Measurements from ENCODE around the gene PTP4A2. TPM values are rescaled to one million over a fixed set of nuclear protein-coding genes. Genes with fewer than 3 reads are reported as not detected.
A peak's percentile ranks its signal among the peaks of the same experiment; 100 is the strongest.

The PTP4A2 gene
- total RNA-seq, 2 experiments from 2014 or later = 275 to 285 TPM

DNA sequence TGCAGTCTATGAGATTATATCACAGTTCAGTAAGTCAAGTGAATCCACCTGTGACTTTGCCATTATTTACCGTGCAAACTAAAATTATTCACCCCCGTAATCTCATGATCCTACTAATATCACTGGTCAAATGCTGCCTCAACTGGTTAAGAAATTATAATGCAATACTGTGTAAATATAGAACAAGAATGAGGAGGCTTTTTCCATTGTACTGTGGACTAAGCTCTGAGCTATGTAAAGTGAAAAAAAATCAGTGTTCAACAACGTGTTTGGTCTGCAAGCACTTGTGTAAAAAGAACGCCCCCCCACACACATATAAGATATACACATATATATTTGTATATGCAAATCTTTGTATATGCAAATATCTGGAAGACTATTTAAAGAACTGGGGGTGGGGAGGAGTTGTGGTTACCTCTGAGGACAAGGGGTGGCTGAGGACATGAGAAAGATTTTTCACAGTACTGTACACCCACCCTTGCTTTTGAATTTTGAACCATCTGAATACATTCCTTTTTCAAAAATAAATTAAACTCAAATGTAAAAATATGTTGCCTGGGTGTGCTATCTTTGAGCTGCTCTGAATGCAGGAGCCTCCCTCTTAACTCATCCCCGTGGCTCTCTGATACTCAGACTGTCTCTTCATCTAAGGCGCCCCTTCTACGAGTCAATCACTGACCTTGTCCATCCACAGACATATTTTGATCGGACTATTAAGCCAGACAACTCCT lies 57.0 kb downstream of the PTP4A2 start:
- DNase-seq = no peak
- Mint-ChIP-seq H3K36me3 (no peaks in the 10 kb centered on the region), H3K27ac (no peak overlapping the region), H3K4me1 (ENCODE audit: low read depth) (no peaks in the 10 kb centered on the region), H3K9me3 (no peaks in the 10 kb centered on the region), H3K27me3 (no peaks in the 10 kb centered on the region), H3K4me3 (no peak overlapping the region)
- POLR2A ChIA-PET = no interaction called here
- CTCF ChIA-PET = interaction anchor here (1.5 kb wide), 1 partner anchor 65 kb away, joined by 3 read pairs; the partner anchor contains the start of gene SPOCD1
- intact Hi-C loops (cut with micrococcal nuclease) = no loop called here

DNA sequence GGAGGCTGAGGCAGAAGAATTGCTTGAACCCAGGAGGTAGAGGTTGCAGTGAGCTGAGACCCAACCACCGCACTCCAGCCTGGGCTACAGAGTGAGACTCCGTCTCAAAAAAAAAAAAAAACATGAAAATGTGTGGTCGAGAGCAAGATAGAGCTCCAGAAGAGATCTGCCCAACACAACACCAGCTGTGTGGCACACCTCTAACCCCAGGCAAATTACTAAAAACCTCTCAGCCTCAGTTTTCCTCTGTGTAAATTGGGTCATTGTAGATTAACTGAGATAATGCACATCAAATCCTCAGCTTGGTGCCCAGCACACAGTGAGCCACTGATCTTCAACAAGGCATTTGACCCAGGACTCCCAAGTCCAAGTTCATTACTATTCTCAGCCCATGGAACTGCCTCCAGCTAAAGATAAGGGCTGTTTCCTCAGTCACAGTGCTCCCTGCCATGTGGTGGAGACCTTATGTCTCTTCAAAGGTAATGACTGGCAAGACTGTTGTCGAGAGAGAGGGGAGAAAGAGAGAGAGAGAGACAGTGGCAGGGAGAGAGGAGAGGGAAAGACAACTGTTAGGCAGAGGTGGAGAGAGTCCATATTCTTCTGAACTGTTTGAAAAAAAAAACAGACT lies 58.1 kb downstream of the PTP4A2 start:
- no peaks in the 10 kb centered on the region for H3K27me3 Mint-ChIP-seq
- intact Hi-C loops (cut with micrococcal nuclease) = no loop called here
- H3K36me3 Mint-ChIP-seq = no peaks in the 10 kb centered on the region
- ChIA-PET CTCF (interaction anchor here (1.5 kb wide), 1 partner anchor 64 kb away, joined by 3 read pairs; the partner anchor contains the start of gene SPOCD1), POLR2A (no interaction called here)
- no peaks in the 10 kb centered on the region for H3K9me3 Mint-ChIP-seq
- no peaks in the 10 kb centered on the region for H3K4me1 Mint-ChIP-seq (ENCODE audit: low read depth)
- H3K4me3 Mint-ChIP-seq = no peak overlapping the region
- DNase-seq = no peak
- H3K27ac Mint-ChIP-seq = no peak overlapping the region

DNA sequence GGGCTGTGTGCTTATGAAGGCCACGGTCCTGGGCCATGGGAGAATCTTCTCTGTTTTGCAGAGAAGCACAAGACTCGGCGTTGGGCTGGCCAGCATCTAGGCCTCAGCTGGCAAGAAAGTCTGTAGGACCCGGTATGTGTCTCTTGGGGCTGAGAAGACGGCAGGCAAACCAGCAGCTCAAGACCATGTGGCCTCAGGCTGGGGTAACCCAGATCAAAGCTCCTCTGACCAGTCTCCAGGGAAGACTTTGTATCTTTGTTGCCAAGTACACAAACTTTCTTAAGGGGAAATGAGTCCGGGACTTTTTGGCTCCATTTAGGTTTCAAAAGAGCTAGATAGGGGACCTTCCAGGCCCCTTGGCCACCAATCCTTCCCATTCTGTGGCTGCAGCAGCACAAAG lies 60.1 kb downstream of the PTP4A2 start:
- H3K36me3 Mint-ChIP-seq = no peaks in the 10 kb centered on the region
- intact Hi-C loops (cut with micrococcal nuclease) = no loop called here
- no peak overlapping the region for H3K27ac Mint-ChIP-seq
- ChIA-PET POLR2A (interaction anchor here (1.0 kb wide), 1 partner anchor 60 kb away, joined by 4 read pairs; the partner anchor contains the start of gene PTP4A2), CTCF (interaction anchor here (0.6 to 1.2 kb wide), 2 partner anchors 126 to 818 kb away, joined by 3 read pairs; no protein-coding TSS in a partner anchor)
- no peaks in the 10 kb centered on the region for H3K27me3 Mint-ChIP-seq
- no peaks in the 10 kb centered on the region for H3K9me3 Mint-ChIP-seq
- no peak for DNase-seq
- no peak overlapping the region for H3K4me3 Mint-ChIP-seq
- peaks cover 4% of the 10 kb centered on the region for H3K4me1 Mint-ChIP-seq (ENCODE audit: low read depth)

DNA sequence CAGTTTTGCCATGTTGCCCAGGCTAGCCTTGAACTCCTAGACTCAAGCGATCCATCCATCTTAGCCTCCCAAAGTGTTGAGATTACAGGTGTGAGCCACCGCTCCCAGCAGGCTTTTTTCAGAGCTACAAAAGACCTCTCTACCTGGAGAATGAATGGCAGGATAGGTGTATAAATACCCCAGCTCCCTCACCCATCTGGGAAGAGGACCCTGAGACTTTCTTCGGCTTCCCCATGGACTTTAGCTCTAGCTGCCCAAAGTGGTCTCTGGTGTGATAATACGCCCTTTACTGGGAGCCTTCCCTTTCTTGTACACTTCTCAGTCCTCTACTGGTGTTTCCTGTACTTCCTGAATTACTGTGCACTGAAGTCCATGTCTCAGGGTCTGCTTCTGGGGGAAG lies 60.6 kb downstream of the PTP4A2 start:
- H3K4me1 Mint-ChIP-seq (ENCODE audit: low read depth) = peaks cover 9% of the 10 kb centered on the region
- H3K9me3 Mint-ChIP-seq = no peaks in the 10 kb centered on the region
- intact Hi-C loops (cut with micrococcal nuclease) = no loop called here
- no peak for DNase-seq
- H3K27me3 Mint-ChIP-seq = no peaks in the 10 kb centered on the region
- no peak overlapping the region for H3K4me3 Mint-ChIP-seq
- POLR2A ChIA-PET = no interaction called here
- no peaks in the 10 kb centered on the region for H3K36me3 Mint-ChIP-seq
- H3K27ac Mint-ChIP-seq = no peak overlapping the region
- CTCF ChIA-PET = interaction anchor here (1.2 kb wide), 1 partner anchor 126 kb away, joined by 3 read pairs; no protein-coding TSS in a partner anchor

DNA sequence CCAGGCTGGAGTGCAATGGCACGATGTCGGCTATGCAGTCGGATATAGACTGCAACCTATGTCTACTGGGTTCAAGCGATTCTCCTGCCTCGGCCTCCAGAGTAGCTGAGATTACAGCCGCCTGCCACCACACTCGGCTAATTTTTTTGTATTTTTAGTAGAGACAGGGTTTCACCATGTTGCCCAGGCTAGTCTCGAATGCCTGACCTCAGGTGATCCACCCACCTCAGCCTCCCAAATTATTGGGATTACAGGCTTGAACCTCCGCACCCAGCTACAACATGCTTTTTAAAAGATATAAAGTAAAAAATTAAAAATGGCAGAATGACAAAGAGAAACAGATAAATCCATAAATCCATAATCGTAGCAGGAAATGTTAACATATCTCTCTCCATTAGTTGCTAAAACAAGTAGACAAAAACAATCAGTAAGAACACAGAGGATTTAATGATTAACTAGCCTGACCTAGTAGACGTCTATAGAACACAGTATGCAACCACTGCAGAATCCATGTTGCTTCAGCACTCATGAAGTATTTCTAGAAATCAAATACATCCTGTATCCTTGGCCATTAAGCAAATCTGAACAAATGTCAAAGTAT lies 62.4 kb downstream of the PTP4A2 start:
- Mint-ChIP-seq H3K27ac (no peak overlapping the region), H3K4me3 (no peak overlapping the region), H3K9me3 (no peaks in the 10 kb centered on the region), H3K27me3 (no peaks in the 10 kb centered on the region), H3K4me1 (ENCODE audit: low read depth) (peaks cover 12% of the 10 kb centered on the region), H3K36me3 (no peaks in the 10 kb centered on the region)
- intact Hi-C loops (cut with micrococcal nuclease) = no loop called here
- ChIA-PET POLR2A (no interaction called here), CTCF (no interaction called here)
- no peak for DNase-seq

DNA sequence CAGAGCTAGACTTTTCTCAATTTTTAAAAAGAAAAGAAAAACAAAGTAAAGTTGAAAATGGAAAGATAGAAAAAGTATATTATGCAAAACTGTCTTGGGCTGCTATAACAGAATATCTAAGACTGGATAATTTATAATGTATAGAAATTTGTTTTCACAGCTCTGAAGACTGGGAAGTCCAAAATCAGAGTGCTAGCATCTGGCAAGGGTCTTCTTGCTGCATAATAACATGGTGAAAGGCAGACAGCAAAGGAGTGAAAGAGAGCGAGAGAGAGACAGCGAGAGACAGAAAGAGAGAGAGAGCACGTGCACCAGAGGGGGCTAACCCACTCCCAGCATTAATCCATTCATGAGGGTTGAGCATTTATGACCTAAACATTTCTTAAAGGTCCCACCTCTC lies 63.2 kb downstream of the PTP4A2 start:
- H3K27me3 Mint-ChIP-seq = no peaks in the 10 kb centered on the region
- ChIA-PET CTCF (no interaction called here), POLR2A (no interaction called here)
- H3K4me1 Mint-ChIP-seq (ENCODE audit: low read depth) = peaks cover 12% of the 10 kb centered on the region
- H3K4me3 Mint-ChIP-seq = no peak overlapping the region
- intact Hi-C loops (cut with micrococcal nuclease) = no loop called here
- no peak overlapping the region for H3K27ac Mint-ChIP-seq
- no peak for DNase-seq
- no peaks in the 10 kb centered on the region for H3K36me3 Mint-ChIP-seq
- H3K9me3 Mint-ChIP-seq = no peaks in the 10 kb centered on the region

DNA sequence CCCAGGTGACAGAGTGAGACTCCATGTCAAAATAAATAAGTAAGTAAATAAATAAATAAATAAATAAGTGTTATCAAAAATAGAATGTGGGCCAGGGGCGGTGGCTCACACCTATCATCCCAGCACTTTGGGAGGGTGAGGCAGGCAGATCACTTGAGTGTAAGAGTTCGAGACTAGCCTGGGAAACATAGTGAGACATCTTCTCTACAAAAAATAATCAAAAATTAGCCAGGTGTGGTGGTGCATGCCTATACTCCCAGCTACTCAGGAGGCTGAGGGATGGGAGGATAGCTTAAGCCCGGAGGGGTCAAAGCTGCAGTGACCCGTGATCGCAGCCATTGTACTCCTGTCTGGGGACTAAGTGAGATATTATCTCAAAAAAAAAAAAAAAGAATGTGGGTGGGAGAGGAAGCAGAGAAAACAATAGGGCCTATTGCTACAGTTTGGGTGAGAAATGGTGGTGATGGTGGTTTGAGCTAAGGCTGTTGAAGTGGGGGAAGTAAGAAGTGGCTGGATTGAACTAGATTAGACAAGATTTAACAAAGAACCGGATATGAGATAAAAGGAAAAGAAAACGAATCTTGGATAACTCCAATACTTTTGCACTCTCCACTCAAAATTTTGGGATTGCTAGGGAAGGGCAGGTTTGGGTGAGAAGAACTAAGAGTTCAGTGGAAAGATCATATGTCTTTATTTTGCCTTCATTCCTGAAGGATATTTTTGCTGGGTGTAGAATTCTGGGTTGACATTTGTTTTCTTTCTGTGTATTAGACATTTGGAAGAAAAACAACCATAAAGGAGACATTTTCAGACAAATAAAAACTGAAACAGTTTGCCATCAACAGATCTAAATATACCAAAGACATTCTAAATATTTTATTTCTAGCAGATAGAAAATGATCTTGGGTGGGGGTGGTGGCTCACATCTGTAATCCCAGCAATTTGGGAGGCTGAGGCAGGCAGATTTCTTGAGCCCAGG lies 65.2 kb downstream of the PTP4A2 start:
- Mint-ChIP-seq H3K36me3 (no peaks in the 10 kb centered on the region), H3K4me3 (no peak overlapping the region), H3K27ac (peak overlapping the region; percentile 11), H3K27me3 (no peaks in the 10 kb centered on the region), H3K9me3 (no peaks in the 10 kb centered on the region), H3K4me1 (ENCODE audit: low read depth) (peaks cover 14% of the 10 kb centered on the region)
- ChIA-PET CTCF (interaction anchor here (1.0 kb wide), 2 partner anchors 65 to 236 kb away, joined by 3 to 4 read pairs; partner anchors contain the start of gene PTP4A2), POLR2A (no interaction called here)
- intact Hi-C loops (cut with micrococcal nuclease) = no loop called here
- no peak for DNase-seq

DNA sequence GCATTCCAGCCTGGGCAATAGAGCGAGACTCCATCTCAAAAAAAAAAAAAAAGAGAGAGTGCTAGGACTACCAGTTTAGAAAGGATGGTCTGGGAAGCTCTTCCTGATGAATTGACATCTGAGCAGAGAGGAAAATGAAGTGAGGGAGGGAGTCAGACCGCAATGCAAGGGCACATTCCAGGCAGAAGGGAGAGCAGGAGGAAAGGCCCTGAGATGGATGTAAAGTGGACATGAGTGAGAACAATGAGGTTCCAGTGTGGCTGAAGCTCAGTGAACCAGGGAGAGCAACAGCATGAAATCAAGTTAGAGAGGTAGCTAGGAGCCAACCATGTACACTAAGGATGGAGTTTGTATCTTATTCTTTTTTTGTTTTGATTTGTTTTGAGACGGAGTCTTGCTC lies 66.5 kb downstream of the PTP4A2 start:
- no peak for DNase-seq
- H3K4me1 Mint-ChIP-seq (ENCODE audit: low read depth) = peaks cover 14% of the 10 kb centered on the region
- no peaks in the 10 kb centered on the region for H3K36me3 Mint-ChIP-seq
- intact Hi-C loops (cut with micrococcal nuclease) = no loop called here
- H3K27me3 Mint-ChIP-seq = no peaks in the 10 kb centered on the region
- no peaks in the 10 kb centered on the region for H3K9me3 Mint-ChIP-seq
- ChIA-PET POLR2A (interaction anchor here (0.6 kb wide), 1 partner anchor 97 kb away, joined by 3 read pairs; no protein-coding TSS in a partner anchor), CTCF (interaction anchor here (1.0 kb wide), 1 partner anchor 237 kb away, joined by 4 read pairs; no protein-coding TSS in a partner anchor)
- H3K27ac Mint-ChIP-seq = no peak overlapping the region
- H3K4me3 Mint-ChIP-seq = no peak overlapping the region

DNA sequence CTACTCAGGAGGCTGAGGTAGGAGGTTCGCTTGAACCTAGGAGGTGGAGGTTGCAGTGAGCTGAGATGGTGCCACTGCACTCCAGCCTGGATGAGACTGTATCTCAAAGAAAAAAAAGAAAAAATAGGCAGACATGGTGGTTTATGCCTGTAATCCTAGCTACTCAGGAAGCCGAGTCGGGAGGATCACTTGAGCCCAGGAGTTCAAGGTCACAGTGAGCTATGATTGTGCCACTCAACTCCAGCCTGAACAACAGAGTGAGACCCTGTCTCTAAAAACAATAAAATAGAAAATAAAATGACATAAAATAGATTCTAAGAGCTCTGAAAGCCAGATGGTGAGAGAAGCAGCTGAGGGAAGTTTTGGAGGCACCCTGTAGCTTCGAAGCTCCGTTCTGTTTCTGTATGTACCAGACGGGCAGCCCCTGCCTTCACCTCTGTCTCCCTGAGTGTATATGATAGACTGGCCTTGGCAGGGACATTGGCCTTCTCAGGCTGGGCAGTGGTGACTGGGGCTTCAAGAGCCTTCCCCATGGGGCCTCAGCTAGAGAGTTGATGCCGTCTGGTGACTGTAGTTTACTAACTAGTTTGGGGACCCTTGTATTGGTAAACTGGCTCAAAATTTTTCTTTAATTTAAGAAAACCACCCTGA lies 68.0 kb downstream of the PTP4A2 start:
- ChIA-PET CTCF (interaction anchor here (0.8 to 1.4 kb wide), 4 partner anchors 19 to 94 kb away, joined by 3 to 7 read pairs (median 4); partner anchors contain the start of gene SPOCD1), POLR2A (no interaction called here)
- no peak for DNase-seq
- Mint-ChIP-seq H3K36me3 (no peaks in the 10 kb centered on the region), H3K4me1 (ENCODE audit: low read depth) (peaks cover 14% of the 10 kb centered on the region), H3K4me3 (no peak overlapping the region), H3K27me3 (no peaks in the 10 kb centered on the region), H3K27ac (no peak overlapping the region), H3K9me3 (no peaks in the 10 kb centered on the region)
- intact Hi-C loops (cut with micrococcal nuclease) = no loop called here

DNA sequence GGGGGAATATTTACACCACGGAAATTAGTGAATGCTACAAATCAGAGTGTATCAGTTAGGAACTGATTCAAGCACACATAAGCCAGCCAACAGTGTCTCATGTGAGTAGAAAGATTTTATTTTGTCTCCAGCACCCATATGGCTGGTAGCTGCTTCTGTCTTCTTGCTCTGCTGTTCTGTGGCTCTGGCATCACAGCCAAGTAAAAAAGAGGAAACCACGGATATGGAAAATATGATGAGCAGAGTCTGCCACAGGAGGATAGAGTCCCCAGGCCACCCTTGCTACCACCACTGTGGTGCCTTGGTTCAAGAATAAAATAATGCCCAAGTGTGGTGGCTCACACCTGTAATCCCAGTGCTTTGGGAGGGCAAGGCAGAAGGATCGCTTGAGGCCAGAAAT lies 68.7 kb downstream of the PTP4A2 start:
- H3K27me3 Mint-ChIP-seq = no peaks in the 10 kb centered on the region
- DNase-seq = no peak
- POLR2A ChIA-PET = no interaction called here
- CTCF ChIA-PET = interaction anchor here (1.0 to 1.4 kb wide), 3 partner anchors 20 to 95 kb away, joined by 3 to 7 read pairs (median 4); partner anchors contain the start of gene SPOCD1
- no peak overlapping the region for H3K4me3 Mint-ChIP-seq
- H3K36me3 Mint-ChIP-seq = no peaks in the 10 kb centered on the region
- peaks cover 14% of the 10 kb centered on the region for H3K4me1 Mint-ChIP-seq (ENCODE audit: low read depth)
- H3K9me3 Mint-ChIP-seq = no peaks in the 10 kb centered on the region
- intact Hi-C loops (cut with micrococcal nuclease) = no loop called here
- H3K27ac Mint-ChIP-seq = no peak overlapping the region

DNA sequence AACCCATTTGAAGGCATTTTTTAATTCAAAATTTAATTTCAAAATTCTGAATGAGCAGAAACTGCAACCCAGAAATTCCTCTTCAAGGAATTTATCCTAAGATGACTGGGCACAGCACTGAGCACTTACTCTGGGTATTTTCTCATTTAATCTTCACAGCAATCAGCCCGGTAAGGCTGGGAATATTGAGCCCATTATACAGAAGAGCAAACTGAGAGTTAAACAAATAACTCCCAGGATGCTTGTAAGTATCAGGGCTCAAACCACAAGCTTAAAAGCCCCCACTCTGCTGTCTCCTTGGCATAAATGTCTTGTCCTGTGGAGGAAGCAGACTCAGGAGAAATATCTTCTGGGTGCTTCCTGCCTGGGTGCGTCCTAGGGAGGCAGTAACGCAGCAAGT lies 69.3 kb downstream of the PTP4A2 start:
- intact Hi-C loops (cut with micrococcal nuclease) = no loop called here
- Mint-ChIP-seq H3K36me3 (no peaks in the 10 kb centered on the region), H3K27ac (no peak overlapping the region), H3K4me3 (no peak overlapping the region), H3K9me3 (no peaks in the 10 kb centered on the region), H3K27me3 (no peaks in the 10 kb centered on the region), H3K4me1 (ENCODE audit: low read depth) (peaks cover 14% of the 10 kb centered on the region)
- DNase-seq = no peak
- CTCF ChIA-PET = no interaction called here
- POLR2A ChIA-PET = no interaction called here

Measured in activated CD4-positive, alpha-beta memory T cell treated with anti-CD3 and anti-CD28 coated beads for 36 hours (primary cell).